ENCODE measurements around the gene PLEKHM2.
A peak's percentile ranks its signal among the peaks of the same experiment; 100 is the strongest.

PLEKHM2 gene

DNA sequence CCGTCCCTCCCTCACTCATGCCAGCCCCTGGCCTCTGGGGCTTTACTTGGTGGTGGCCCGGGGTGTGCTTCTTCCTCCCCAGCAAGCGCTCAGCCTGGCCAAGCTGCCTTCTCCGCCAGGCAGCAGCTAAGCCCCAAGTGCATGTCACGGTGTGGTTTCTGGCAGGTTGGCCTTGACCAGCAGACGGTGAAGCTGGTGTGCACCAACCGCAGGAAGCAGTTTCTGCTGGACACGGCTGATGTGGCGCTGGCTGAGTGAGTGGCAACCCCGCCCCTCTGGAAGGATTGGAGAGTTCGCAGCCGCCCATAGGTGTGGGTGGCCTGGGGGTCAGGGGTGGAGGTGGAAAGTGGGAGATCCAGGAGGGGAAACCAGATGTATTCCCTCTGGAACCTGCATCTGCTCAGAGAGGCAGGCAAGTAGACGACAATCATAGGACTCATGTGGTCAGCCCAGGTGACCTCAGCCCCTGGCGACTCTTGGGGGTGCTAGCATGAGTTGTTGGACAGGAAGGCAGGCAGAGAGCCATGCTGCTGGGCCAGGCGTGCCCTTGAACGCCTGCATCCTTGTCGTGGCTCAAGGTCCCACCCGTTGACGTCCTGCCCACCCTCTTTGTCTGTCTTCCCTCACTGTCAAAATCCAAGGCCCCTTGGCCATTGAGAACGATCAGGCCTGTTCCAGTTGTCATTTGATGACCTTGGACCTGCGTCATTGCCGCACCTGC is 45.0 kb downstream of the PLEKHM2 start:
- DNase-seq, result no peak

DNA sequence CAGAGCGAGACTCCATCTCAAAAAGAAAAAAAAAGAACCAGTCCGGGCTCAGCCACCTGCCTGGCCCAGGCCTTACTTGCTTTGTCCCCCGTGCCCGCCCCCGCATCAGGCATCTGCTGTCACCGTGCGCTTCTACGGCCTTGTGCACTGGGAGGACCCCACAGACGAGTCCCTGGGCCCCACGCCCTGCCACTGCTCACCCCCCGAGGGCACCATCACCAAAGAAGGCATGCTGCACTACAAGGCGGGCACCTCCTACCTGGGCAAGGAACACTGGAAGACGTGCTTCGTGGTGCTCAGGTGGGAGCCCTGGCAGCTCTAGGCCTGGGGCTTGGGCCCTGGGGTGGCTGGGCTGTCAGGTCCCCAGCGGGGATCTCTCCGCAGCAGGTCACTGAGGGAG is 46.3 kb downstream of the PLEKHM2 start:
- DNase-seq, result no peak

DNA sequence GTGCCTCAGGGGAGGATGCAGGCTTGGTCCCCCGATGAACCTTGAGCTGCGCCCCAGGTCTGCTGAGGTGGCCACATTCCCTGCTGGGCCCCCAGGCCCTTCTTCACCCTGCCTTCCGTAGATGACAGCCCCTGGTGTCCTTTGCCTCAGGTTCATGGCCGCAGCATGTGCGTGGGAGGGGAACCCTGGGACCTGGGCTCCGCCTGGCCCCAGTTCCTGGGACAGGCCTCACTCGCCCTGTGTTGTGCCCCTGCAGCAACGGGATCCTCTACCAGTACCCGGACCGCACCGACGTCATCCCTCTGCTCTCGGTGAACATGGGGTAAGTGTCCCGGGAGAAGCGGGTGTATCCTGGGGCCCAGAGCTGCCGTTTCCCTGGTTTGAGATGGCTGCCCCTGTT is 46.8 kb downstream of the PLEKHM2 start:
- no peak for DNase-seq

DNA sequence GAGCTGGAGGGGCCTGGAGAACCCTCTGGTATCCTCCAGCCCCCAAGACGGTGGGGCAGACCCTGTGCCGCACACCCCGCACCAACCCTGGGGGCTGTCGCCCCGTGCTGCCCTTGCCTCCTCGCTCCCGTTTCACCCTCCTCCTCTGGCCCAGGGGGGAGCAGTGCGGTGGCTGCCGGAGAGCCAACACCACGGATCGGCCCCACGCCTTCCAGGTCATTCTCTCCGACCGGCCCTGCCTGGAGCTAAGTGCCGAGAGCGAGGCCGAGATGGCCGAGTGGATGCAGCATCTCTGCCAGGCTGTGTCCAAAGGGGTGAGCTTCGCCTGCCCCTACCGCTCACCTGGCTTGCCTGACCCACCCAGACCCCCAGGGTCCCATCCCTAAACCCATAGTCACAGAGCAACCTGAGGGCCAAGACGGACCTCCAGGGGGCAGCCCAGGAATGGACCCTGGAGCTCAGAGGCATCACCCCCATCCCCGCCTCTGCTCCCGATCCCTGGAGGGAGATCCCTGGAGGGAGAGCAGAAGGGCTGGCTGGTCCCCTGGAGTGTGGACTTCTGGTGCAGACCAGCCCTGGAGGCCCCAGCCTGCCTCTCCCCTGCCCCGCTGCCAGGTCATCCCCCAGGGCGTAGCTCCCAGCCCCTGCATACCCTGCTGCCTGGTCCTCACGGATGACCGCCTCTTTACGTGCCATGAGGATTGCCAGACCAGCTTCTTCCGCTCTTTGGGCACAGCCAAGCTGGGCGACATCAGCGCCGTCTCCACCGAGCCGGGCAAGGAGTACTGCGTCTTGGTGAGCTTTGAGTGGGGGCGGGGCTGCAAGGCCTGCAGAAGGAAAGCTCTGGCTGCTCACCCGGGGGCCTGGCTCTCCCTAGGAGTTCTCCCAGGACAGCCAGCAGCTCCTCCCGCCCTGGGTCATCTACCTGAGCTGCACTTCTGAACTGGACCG is 47.9 kb downstream of the PLEKHM2 start:
- no peak for DNase-seq

DNA sequence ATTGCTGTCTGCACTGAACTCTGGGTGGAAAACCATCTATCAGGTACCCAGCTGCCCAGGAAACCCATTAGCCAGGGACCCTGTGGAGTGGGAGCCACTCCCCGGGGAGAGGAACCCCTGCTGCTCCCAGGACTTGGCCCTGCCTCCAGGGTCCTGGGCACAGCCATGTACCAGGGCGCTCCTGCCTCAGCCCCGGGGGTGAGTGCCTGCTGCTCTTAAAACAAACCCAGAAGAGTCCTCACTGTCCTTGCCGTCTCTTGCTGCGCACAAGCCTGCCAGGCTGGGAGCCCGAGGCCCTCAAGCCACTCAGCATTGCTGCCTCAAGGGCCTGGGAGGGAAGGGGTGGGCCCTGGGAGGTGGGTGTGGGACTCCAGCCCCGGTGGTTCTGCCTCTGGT is 48.6 kb downstream of the PLEKHM2 start:
- DNase-seq, result no peak

DNA sequence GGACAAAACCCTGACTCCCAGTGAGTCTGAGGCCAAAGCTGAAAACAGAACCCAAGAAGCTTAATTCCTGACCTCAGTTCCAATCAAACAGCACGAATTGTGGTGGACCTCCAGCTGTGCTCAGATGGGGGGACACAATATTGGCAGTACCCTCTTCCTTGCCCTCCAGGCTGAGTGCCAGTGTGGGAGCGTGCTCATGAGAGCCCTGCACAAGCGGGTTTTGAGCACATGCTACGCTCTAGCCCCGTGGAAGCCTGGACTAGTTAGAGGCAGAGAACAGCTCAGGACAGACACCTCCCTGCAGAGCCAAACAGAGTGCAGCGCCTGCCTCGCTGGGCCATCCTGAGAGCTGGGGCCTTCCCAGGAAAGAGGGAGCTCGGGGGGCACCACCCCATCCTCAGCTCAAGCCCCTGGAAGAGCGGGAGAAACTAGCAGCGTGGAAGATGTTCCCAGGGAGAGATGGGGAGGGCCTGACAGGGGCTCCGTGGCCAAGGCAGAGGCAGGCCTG is 49.2 kb downstream of the PLEKHM2 start:
- DNase-seq, result no peak

DNA sequence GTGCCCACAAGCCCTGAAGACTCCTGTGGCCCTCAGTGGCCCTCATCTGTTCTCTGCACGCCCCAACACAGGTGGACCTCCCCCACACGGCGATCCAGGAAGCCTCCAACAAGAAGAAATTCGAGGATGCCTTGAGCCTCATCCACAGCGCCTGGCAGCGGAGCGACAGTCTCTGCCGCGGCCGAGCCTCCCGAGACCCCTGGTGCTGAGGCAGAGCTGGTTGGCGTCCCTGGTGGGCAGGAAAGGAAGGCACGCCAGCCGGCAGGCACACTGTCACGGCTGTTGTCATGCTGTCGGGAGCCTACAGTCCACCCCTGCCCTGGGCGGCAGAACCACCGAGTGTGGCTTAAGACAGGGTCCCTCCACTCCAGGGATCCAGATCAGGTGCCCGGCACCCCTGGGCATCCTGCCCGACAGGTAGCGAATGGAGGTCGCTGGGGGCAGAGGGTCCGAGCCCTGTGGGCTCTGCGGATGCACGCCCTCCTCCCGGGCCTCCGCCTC is 49.7 kb downstream of the PLEKHM2 start:
- no peak for DNase-seq

DNA sequence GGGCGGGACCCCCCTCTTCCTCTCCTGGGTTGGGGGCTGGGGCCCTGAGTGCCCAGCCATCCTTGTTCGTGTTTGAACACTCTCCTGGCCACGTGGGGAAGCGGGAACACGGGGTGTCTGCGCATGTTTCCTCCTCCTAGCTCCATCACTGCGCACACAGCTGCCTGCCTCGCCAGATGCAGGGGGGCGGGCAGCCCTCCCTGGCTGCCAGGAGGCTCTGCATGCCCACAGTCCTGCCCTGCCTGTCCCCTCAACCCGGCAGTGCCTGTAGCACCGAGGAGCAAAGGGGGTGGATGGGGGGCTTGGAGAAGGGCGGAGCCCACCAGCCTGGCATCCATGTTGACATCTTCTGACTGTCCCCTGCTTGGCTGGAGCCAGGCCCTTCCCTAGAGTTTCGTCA is 50.2 kb downstream of the PLEKHM2 start:
- DNase-seq, result no peak

DNA sequence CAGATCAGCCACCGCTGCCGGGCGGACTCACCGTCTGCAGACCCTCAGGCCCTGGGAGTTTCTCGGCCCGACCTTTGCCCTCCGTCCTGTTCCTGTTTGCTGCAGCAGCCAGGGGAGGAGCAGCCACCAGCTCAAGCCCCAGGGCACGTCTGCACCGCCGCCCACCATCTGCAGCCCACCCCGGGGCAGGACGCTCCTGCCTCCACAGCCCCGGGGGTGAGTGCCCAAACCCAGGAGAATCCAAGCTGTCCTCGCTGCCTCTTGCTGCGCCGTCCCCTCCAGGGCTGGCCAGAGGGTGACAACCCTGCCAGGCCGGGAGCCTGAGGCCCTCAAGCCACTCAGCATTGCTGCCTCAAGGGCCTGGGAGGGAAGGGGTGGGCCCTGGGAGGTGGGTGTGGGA is 50.8 kb downstream of the PLEKHM2 start:
- no peak for DNase-seq

DNA sequence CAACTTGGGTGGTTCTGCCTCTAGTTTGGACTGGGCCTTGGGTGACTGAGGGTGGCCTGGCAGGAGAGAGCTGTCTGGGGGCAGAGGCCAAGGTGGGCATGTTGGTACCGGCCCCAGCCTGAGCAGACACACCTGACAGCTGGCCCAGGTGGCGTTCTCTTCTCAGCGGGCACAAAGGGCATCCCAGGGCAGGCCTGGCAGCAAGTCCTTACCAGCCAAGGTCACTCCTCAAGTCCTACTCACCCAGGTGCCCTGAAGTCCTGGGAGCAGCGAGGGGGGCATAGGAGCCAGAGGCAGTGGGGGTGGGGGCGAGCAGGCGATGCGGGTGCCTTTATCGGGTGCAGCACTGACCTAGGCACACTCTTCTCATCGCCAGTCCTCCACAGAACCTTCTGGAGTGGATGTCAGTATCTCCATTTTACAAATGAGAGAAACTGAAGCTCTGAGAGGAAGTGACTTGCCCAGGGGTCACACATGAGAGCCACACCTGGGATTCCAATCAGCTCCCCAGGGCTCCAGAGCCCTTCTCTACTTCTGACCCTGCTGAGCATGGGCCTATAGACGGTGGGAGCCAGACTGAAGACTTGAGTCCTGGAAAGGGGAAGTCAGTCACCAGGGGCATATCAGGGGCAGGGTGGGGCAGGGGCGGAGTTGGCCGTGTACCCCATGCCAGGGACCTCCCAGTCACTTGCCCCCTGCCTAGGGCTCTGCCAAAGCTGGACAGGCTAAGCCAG is 51.4 kb downstream of the PLEKHM2 start:
- no peak for DNase-seq

DNA sequence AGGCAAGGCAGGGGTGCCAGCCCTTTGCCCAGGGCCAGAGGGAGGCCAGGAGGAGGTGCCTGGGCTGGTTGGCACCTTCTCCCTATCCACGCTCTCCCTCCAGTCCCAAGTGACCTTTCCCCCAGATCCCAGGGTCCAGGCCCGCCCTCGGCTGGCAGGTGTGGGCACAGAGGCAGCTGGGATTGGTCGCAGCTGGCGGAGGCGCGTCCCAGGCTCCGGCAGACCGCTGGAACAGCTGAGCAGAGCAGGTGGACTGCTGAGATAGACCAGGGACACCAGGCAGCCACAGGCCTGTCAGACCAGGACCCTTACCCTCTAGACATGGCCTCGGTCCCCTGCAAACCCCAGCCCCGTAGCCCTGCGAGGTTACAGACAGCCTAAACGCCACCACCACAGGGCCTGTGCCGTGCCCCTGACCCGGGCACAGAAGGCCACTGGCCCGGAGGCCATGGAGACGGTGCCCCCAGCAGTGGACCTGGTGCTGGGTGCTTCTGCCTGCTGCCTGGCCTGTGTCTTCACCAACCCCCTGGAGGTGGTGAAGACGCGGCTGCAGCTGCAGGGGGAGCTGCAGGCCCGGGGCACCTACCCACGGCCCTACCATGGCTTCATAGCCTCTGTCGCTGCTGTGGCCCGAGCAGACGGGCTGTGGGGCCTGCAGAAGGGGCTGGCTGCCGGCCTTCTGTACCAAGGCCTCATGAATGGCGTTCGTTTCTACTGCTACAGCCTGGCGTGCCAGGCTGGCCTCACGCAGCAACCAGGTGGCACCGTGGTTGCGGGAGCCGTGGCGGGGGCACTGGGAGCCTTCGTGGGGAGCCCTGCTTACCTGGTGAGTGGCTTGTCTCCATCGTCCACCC is 52.1 kb downstream of the PLEKHM2 start, which contains the start of gene SLC25A34:
SLC25A34 (plus strand) TSS at position 221 of the 854 bp plus-strand sequence; CDS start at position 449, 228 bp downstream.
- no peak for DNase-seq

DNA sequence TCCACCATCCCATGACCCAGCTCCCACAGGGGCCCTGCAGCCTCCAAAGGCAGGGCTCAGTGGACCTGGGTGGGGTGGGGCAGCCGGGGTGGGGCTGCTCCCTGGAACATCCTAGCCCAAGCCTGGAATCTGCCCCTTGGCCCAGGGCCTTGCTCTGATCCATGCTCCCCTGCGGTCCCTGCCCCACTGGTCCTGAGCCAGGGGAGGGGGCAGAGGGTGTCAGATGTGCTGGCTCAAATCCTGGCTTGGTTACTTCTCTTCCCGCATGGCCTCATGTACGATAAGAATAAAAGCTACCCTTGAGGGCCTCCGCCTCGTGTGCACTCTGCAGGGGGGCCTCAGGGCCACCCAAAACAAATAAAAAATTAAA is 52.8 kb downstream of the PLEKHM2 start:
- no peak for DNase-seq

DNA sequence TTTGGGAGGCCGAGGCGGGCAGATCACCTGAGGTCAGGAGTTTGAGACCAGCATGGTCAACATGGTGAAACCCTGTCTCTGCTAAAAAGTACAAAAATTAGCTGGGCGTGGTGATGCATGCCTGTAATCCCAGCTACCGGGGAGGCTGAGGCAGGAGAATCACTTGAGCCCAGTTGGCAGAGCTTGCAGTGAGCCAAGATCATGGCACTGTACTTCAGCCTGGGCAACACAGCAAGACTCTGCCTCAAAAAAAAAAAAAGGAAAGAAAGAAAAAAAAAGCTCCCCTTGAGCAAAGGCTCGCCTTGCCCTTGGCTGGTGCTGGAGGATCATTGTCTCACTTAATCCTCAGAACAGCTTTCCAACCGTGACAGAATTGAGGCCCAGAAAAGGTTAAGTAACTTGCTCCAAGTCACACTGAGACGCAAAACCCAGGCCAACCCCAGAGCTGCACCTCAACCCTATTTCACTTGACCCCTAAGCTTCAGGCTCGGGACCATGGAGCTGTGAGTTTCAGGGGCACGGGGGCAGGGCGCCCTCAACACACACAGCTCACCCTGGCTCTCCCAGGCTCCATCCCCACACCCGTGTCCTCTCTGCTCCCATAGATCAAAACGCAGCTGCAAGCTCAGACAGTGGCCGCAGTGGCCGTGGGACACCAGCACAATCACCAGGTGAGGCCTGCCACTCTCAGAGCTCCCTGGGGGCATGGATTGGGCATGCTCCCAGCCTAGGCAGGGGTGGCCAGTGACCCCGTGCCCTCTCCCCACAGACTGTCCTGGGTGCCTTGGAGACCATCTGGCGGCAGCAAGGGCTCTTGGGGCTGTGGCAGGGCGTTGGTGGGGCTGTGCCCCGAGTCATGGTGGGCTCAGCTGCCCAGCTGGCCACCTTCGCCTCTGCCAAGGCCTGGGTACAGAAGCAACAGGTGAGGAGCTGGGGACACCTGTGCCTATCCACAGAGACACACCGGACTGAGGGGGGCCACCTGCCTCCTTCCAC is 53.5 kb downstream of the PLEKHM2 start:
- DNase-seq, result no peak

DNA sequence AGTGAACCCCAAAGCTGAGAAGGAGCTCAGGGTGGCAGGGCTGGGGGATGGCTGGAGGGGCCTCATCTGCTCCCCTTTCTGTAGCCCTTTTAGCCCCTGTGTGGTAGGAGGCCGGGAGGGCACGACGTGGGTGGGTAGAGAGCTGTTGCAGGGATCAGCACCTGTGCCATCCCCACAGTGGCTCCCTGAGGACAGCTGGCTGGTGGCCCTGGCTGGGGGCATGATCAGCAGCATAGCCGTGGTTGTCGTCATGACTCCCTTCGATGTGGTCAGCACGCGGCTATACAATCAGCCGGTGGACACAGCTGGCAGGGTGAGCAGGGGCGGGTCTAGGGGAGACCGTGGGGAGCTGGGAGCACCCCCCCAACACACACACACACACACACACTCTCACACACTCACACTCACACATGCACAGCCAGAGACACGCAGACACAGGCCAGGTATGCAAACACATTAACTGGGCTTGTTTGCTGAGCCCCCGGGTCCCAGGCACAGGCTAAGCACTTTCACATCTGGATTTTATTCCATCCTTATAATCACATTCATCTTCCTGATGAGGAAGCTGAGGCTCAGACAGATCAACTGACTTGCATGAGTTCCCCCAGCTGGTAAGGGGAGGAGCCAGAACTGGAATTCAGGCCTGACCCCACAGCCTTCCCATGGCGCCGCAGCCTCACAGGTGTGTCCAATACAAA is 54.4 kb downstream of the PLEKHM2 start:
- DNase-seq, result no peak

DNA sequence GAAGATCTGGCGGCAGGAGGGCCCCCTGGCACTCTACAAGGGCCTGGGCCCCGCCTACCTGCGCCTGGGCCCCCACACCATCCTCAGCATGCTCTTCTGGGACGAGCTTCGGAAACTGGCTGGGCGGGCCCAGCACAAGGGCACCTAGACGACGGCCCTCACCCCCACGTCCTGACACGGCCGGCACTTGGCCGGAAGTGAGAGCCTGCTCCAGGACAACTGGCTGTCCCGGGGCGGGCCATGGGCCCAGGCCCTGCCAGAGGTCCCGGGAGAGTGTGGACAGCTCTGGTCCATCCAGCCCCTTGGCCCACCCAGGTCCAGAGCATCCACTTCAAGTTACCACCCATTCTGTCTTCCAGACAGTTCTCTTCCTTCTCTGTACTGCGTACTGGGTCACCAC is 55.1 kb downstream of the PLEKHM2 start:
- DNase-seq, result no peak

DNA sequence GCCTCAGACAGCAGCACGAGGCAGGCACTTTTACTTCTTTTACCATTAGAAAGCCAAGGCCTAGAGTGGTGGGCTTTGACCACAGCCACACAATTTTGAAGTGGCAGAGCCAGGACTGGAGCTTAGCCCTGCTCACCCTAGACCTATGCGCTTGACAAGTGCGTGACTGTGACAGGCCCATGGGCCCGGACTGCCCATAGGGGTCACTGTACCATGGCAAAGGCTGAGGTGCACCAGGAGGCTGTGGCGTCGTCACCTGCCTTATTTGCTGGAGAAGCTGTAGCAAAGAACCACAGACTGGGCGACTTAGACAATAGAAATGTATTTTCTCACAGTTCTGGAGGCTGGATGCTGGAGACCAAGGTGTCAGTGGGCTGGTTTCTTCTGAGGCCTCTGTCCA is 55.6 kb downstream of the PLEKHM2 start:
- DNase-seq, result no peak

DNA sequence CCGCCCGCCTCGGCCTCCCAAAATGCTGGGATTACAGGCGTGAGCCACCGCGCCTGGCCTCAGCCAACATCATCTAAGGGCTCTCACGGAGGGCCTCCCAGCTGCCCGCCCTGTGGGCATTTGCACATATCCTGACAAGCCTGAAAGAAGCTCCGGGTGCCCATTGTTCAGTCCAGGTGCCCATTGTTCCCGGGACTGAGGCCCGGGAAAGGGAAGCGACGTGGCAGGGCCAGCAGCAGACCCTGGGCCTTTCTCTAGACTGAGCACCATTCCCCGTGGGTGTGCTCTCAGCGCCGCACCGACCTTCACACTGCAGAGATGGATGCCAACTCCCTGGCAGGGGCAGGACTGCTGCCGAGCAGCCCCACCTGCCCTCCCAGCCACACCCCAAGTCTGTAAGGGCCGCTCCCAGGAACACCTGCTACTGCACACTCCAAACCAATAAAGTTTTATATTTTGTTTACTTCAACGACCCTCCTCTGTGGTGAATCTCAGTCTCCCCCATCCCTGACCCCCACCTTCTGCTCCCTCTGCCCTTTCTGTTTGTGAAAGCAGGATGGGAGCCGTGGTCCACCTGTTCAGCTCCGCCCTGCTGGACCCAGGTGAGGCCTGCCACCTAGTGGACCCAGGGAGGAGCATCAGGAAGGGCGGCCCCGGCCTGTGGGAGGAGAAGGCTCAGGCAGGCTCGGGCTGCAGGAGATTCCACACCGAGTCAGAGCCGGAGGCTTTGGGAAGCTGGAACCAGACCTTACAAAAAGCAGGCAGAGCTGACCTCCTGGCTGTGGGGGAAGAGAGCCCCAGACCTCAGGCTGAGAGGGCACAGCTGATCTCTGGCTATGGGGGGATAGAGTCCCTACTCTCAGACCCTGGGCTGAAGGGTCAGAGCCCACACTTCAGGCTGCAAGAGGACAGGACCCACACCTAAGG is 57.1 kb downstream of the PLEKHM2 start:
- peak; percentile 81 to 84 for DNase-seq

DNA sequence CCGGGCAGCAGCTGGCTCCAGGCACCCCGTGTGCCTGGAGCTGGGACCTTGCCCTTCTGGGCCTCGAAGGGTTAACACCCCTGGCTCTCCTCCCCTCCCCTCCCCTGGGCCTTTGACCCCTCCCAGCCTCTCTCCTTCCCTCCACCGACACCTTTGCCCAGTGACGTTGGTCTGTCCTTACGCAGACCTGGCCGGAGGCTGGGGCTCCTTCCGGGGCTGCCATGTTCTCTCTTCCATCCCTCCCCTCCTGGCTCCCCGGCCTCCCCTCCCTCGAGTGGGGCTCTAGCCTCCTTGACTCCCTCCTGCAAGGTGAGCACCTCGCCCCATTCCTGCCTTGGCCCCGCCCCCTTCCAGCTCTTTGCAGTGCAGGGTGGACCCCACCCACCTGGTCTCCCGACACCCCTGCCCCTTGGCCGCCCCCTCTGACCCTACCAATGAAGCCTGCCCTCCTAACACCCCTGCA is 58.2 kb downstream of the PLEKHM2 start, which contains the start of gene TMEM82:
TMEM82 (plus strand) TSS at position 161 of the 463 bp plus-strand sequence; CDS start at position 222, 61 bp downstream.
- DNase-seq, result no peak

All from activated T-cell treated with anti-CD3 and anti-CD28 coated beads, Interleukin-2, amount 50 U/mL, for 48 hours (primary cell).